ENCODE results near the gene ARHGEF28.

DNA sequence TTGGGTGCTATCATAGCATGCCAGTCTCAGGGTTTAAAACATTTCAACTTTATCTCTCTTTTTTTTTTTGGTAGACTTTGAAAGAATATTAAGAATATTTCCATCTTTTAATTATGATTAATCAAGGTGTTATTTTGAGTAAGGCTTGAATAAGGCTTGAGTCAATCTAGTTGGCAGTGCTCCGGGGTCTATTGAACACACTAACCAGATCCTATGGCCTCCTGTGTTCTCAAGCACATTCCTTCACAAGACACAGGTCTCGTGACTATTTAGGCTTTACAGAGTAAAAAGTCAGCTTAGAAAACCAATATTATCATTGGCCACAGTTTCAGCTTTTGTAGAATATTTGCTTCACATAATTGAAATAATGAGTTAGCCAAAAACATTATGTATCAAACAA, 151.2 kb downstream of the ARHGEF28 start:
- TF ChIP-seq CTCF (conservative IDR thresholded peaks at IDR 0.05; ENCODE audit: low read length) = no peak
- TF ChIP-seq EZH2phosphoT487 (IDR thresholded peaks at IDR 0.05; ENCODE audit: borderline replicate concordance) = no peak

All from Loucy (cell line).